GM21367 (cell line): ENCODE measurements around the gene SLC25A22.
A peak's percentile ranks its signal among the peaks of the same experiment; 100 is the strongest.

Experiments used
- ATAC-seq: cut with Tn5 transposase; IDR thresholded peaks from one replicate; pipeline ENCODE4 v1.9.1; 2021; ENCODE audit not compliant: unreplicated experiment

The SLC25A22 gene

GRCh38 chr11:761526-762108, 36.5 kb downstream of the SLC25A22 start:
- no peak for ATAC-seq

- ATAC-seq, result no peak
These were observed 37.8 kb downstream of the SLC25A22 start for GRCh38 chr11:760236-760635.

DNA sequence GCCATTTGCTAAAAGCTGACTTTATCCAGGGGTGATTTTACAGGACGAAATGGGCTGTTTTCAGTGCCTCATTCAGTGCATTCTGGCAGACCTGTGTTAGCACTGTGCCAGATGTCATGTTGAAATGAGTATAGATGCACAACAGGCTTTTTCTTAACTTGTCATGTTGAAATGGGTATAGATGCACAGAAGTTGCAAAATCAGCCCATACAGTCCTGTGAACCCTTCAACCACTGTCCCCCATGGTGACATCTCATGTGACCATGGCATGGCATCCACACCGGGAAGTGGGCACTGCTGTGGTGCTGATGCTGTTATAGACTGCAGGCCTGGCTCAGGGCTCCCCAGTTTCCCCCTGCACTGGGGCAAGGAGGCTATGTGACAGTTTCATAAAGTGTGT, 48.4 kb downstream of the SLC25A22 start:
- ATAC-seq, result no peak

DNA sequence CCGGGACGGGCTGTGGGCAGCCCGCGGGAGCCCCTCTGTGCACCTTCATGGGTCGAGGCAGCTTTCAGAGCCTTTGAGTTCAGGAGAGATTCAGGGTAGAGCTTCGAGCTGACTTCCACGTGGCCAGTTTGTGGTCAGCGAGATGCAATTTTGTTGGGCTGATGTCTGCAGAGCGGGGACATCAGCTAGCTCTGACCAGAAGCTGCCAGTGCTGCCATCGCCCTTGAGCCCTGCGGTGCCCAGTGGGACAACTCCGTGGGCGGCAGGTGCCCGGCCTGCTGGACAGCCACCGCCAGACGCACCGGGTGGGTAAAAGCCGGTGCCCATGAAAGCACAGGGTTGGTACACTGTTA, 50.1 kb downstream of the SLC25A22 start:
- ATAC-seq, result no peak

DNA sequence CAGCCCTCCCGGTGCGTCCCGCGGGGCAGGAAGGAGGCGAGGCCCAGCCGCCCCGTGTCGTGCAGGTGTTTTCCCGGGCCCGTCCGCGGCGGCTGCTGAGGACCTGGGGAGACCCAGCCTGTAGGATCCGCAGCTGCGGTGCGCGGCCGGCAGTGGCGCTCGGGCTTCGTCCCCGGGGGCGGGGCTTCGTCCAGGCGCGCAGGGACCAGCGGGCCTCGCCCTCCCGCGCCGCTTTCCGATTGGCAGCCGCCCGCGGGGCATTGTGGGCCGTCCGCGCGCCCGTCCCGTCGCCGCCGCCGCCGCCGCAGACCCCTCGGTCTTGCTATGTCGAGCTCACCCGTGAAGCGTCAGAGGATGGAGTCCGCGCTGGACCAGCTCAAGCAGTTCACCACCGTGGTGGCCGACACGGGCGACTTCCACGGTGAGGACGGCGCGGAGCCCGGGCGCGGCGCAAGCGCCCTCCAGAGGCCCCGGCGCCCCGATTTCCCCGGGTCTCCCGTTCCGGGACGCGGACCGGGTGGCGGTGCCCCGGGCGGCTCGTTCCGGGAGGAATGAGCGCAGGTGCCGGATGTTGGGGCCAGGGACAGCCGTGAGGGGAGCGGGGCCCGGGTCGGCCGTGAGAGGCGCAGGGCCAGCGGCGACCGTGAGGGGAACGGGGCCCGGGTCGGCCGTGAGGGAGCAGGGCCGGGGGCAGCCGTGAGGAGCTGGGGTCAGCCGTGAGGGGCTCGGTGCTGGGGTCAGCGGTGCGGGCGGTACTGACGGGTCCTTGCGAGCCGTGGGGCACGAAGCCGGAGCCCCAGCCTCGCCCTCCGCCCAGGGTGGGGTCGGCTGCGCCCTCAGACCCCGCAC, 50.7 kb downstream of the SLC25A22 start, which contains the start of gene TALDO1:
TALDO1 (plus strand) TSS at position 307 of the 849 bp plus-strand sequence; CDS start at position 325, 18 bp downstream.
- ATAC-seq, result peak; percentile 78

DNA sequence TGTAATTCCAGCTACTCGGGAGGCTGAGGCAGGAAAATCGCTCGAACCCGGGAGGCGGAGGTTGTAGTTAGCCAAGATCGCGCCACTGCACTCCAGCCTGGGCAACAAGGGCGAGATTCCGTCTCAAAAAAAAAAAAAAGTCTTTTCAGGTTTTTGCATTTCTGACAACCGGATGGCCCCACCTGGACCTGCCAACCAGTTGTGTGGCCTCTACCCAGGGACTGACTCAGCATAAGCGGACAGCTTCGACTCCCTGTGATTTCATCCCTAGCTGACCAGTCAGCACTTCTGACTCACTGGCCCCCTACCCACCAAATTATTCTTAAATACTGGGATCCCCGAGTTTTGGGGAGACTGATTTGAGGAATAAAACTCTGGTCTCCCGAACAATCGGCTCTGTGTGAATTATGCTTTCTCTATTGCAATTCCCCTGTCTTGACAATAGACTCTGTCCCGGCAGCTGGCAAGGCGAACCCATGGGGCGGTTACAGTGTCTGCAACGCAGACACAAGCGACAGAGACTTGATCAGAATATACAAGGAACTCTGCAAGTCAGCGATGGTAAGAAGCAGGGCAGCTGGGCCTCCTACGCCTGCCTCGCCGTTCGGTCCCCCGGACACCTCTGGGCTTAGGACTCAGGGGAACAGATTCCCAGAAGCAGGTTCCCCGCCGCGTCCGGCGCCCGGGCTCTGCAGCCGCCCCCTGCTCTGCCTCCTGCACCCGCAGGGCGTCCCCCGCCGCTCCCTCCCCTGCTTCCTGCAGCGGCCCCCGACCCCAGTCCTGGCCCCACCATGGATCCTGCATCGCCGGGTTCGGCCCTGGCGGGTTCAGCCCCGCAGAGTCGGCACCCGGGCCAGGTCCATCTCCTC, 51.6 kb downstream of the SLC25A22 start:
- ATAC-seq, result peak; percentile 15

DNA sequence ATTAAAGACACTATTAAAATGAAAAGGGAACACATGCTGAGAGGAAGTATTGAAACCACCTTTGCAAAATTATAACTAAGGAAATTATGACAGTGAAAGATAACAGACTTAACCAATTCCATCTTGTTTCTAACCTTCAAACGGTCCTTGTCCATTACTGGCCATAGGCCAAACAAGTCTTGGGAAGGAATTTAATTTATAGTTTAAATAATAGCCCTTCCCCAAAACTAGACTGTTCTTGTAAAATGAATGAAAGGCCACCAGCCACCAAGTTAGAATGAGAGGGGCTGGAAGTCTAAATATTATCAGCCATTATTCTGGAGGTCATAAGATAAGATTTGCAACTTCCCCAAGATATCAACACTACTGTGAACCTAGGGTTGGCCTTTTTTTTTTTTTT, 52.7 kb downstream of the SLC25A22 start:
- ATAC-seq, result no peak

- ATAC-seq, result no peak
These were observed 55.4 kb downstream of the SLC25A22 start for GRCh38 chr11:742571-743201.

GRCh38 chr11:742156-742546, 55.9 kb downstream of the SLC25A22 start:
- ATAC-seq, result no peak
